HepG2 (cell line): Measurements from ENCODE around the gene NBL1. TPM values are rescaled to one million over a fixed set of nuclear protein-coding genes. Genes with fewer than 3 reads are reported as not detected.

ENCODE experiments used
- BHLHE40 ChIP-seq: IDR thresholded peaks from 2 replicates; pipeline ENCODE4 v1.6.1; 2011; ENCODE audit warnings: low read length, improper control_type of control experiment
- FIP1L1 ChIP-seq: fragments of 200-400 bp; formaldehyde crosslinking; IDR thresholded peaks from 2 replicates; pipeline ENCODE4 v1.6.1; 2018; ENCODE audit warnings: low read depth, mild to moderate bottlenecking, low read length, moderate library complexity, borderline replicate concordance; ENCODE audit not compliant: insufficient read depth
- FOXA1 ChIP-seq, 2 experiments: fragments of 450-650 bp in 1 of 2; sonication (generic) in 1 of 2; formaldehyde crosslinking in 1 of 2; IDR thresholded peaks; 2 replicates each; pipeline versions ENCODE4 v1.4.0 to v1.6.1; 2016 to 2020; ENCODE audit warnings: missing genetic modification reagents in 1 of 2
- FOXM1 ChIP-seq: sonication (generic); formaldehyde crosslinking; IDR thresholded peaks from 2 replicates; pipeline ENCODE4 v1.5.0; 2020; ENCODE audit warnings: missing genetic modification reagents
- GABPA ChIP-seq, 2 experiments: IDR thresholded peaks; 2 replicates each; pipeline ENCODE4 v1.6.1; 2011 to 2016; ENCODE audit warnings: low read depth in 2 of 2, low read length in 1 of 2, missing biosample characterization in 1 of 2, missing genetic modification characterization in 1 of 2
- HBP1 ChIP-seq: IDR thresholded peaks from 2 replicates; pipeline ENCODE4 v1.6.1; 2016; ENCODE audit warnings: low read depth, control low read depth
- HDAC6 ChIP-seq: fragments of 200-600 bp; sonication (generic); IDR thresholded peaks from 2 replicates; pipeline ENCODE4 v1.7.0; 2017; ENCODE audit warnings: mild to moderate bottlenecking, antibody characterized with exemption, low read length, low read depth
- HMG20A ChIP-seq: IDR thresholded peaks from 2 replicates; pipeline ENCODE4 v1.6.1; 2016; ENCODE audit warnings: borderline replicate concordance
- IKZF4 ChIP-seq: sonication (generic); formaldehyde crosslinking; IDR thresholded peaks from 2 replicates; pipeline ENCODE4 v1.5.1; 2020; ENCODE audit warnings: borderline replicate concordance, mild to moderate bottlenecking, low read depth, missing genetic modification reagents; ENCODE audit errors: not compliant biosample characterization
- MXD4 ChIP-seq: IDR thresholded peaks from 2 replicates; pipeline ENCODE4 v1.6.1; 2016; ENCODE audit warnings: mild to moderate bottlenecking, missing biosample characterization, missing genetic modification reagents
- NR2F1 ChIP-seq, 2 experiments: fragments of 450-650 bp in 1 of 2; formaldehyde crosslinking in 1 of 2; IDR thresholded peaks; 2 replicates each; pipeline versions ENCODE4 v1.5.0 to v1.6.1; 2016 to 2020; ENCODE audit warnings: mild to moderate bottlenecking in 1 of 2, missing compliant biosample characterization in 1 of 2, missing genetic modification reagents in 1 of 2, moderate library complexity in 1 of 2
- NR2F2 ChIP-seq: IDR thresholded peaks from 2 replicates; pipeline ENCODE4 v1.6.1; 2012; ENCODE audit warnings: low read depth, inconsistent platforms, borderline replicate concordance
- PCBP1 ChIP-seq: fragments of 200-400 bp; formaldehyde crosslinking; IDR thresholded peaks from 2 replicates; pipeline ENCODE4 v1.6.1; 2017; ENCODE audit warnings: mild to moderate bottlenecking, low read depth, low read length, borderline replicate concordance
- RCOR2 ChIP-seq: IDR thresholded peaks from 2 replicates; pipeline ENCODE4 v1.6.1; 2016; ENCODE audit warnings: missing biosample characterization, missing genetic modification reagents
- SMAD9 ChIP-seq: sonication (generic); formaldehyde crosslinking; IDR thresholded peaks from 2 replicates; pipeline ENCODE4 v1.5.1; 2020; ENCODE audit warnings: mild to moderate bottlenecking, missing genetic modification reagents
- ZFX ChIP-seq: sonication (generic); formaldehyde crosslinking; IDR thresholded peaks from 2 replicates; pipeline ENCODE4 v1.4.0; 2020; ENCODE audit warnings: mild to moderate bottlenecking, low read depth, missing genetic modification reagents, moderate library complexity
- ZMYM2 ChIP-seq: sonication (generic); formaldehyde crosslinking; IDR thresholded peaks from 2 replicates; pipeline ENCODE4 v1.8.0; 2022; ENCODE audit warnings: mild to moderate bottlenecking, missing genetic modification reagents
- ZNF205 ChIP-seq: IDR thresholded peaks from 2 replicates; pipeline ENCODE4 v1.6.1; 2018; ENCODE audit warnings: missing biosample characterization, missing genetic modification reagents
- ZNF296 ChIP-seq: sonication (generic); formaldehyde crosslinking; conservative IDR thresholded peaks from 2 replicates; pipeline ENCODE4 v1.5.0; 2020; ENCODE audit warnings: mild to moderate bottlenecking, missing genetic modification reagents
- ZNF549 ChIP-seq: sonication (generic); formaldehyde crosslinking; IDR thresholded peaks from 2 replicates; pipeline ENCODE4 v1.5.0; 2020; ENCODE audit warnings: missing genetic modification reagents
- ZNF75D ChIP-seq: sonication (generic); formaldehyde crosslinking; IDR thresholded peaks from 2 replicates; pipeline ENCODE4 v1.8.1; 2023; ENCODE audit warnings: missing genetic modification reagents, mild to moderate bottlenecking, borderline replicate concordance
- polyA plus RNA-seq, 8 experiments: library from polyadenylated mRNA; depleted of rRNA in 3 of 8; stranded (reverse) in 7 of 8; unstranded in 1 of 8; fragments of >200 nt; fragmentation: Illumina TruSeq in 4 of 8; extraction: Trizol in 4 of 8; gene quantifications; 2 replicates each; pipeline versions ENCODE4 v1.2.1 to v1.2.3, GENCODE V29; 2011 to 2016; ENCODE audit warnings: low read depth in 4 of 8, missing spikeins in 1 of 8, mixed read lengths in 1 of 8; ENCODE audit not compliant: insufficient read depth in 1 of 8
- total RNA-seq, 5 experiments: library from RNA; depleted of rRNA; stranded (reverse); fragments of >200 nt; fragmentation: Illumina TruSeq; extraction: Trizol; gene quantifications; 2 replicates each; pipeline ENCODE4 v1.2.3, GENCODE V29; 2016; ENCODE audit warnings: low read depth in 1 of 5
- TF ChIP-seq, protein P1 (sequence below): sonication (generic); formaldehyde crosslinking; IDR thresholded peaks from 2 replicates; pipeline ENCODE4 v1.5.1; 2020; ENCODE audit warnings: mild to moderate bottlenecking, missing genetic modification reagents, borderline replicate concordance
- TF ChIP-seq, protein P2 (sequence below): sonication (generic); formaldehyde crosslinking; IDR thresholded peaks from 2 replicates; pipeline ENCODE4 v1.8.0; 2022; ENCODE audit warnings: mild to moderate bottlenecking, missing genetic modification reagents; ENCODE audit not compliant: insufficient replicate concordance
- TF ChIP-seq, protein P3 (sequence below): sonication (generic); formaldehyde crosslinking; IDR thresholded peaks from 2 replicates; pipeline ENCODE4 v1.4.0; 2020; ENCODE audit warnings: mild to moderate bottlenecking, missing genetic modification reagents

Gene NBL1
- total and polyA plus RNA-seq, 2 of the 13 experiments (the other 11 are each of a cell fraction or from before 2014, with no cell fraction given) = 2.7 to 13.8 TPM

GRCh38 chr1:19596714-19597495, 47.2 kb upstream of the NBL1 start (continued):
- TF ChIP-seq, protein P1, sequence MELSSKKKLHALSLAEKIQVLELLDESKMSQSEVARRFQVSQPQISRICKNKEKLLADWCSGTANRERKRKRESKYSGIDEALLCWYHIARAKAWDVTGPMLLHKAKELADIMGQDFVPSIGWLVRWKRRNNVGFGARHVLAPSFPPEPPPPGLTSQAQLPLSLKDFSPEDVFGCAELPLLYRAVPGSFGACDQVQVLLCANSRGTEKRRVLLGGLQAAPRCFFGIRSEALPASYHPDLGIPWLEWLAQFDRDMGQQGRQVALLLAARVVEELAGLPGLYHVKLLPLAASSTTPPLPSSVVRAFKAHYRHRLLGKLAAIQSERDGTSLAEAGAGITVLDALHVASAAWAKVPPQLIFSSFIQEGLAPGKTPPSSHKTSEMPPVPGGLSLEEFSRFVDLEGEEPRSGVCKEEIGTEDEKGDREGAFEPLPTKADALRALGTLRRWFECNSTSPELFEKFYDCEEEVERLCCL (CRISPR knock-in tag) = no peak; the same call in 1 of the 2 replicates
- peak; percentile 94; the same call in 1 of the 2 replicates for TF ChIP-seq ZFX (CRISPR knock-in tag)
- TF ChIP-seq ZNF75D = no peak
- no peak for TF ChIP-seq SMAD9 (CRISPR knock-in tag)
- no peak for TF ChIP-seq HDAC6
- TF ChIP-seq BHLHE40 = no peak
- no peak for TF ChIP-seq ZNF296 (CRISPR knock-in tag)
- TF ChIP-seq, protein P2, sequence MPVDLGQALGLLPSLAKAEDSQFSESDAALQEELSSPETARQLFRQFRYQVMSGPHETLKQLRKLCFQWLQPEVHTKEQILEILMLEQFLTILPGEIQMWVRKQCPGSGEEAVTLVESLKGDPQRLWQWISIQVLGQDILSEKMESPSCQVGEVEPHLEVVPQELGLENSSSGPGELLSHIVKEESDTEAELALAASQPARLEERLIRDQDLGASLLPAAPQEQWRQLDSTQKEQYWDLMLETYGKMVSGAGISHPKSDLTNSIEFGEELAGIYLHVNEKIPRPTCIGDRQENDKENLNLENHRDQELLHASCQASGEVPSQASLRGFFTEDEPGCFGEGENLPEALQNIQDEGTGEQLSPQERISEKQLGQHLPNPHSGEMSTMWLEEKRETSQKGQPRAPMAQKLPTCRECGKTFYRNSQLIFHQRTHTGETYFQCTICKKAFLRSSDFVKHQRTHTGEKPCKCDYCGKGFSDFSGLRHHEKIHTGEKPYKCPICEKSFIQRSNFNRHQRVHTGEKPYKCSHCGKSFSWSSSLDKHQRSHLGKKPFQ = no peak
- TF ChIP-seq, protein P3, sequence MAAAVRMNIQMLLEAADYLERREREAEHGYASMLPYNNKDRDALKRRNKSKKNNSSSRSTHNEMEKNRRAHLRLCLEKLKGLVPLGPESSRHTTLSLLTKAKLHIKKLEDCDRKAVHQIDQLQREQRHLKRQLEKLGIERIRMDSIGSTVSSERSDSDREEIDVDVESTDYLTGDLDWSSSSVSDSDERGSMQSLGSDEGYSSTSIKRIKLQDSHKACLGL (CRISPR knock-in tag) = peak; percentile 44; the same call in 1 of the 2 replicates
- no peak for TF ChIP-seq FOXM1 (CRISPR knock-in tag)
- TF ChIP-seq ZMYM2 (CRISPR knock-in tag) = no peak
- no peak for TF ChIP-seq HMG20A (CRISPR knock-in tag)
- TF ChIP-seq FOXA1 (IDR thresholded peaks at IDR 0.05) = no peak
- TF ChIP-seq FOXA1 (CRISPR knock-in tag; IDR thresholded peaks at IDR 0.05) = no peak
- peak; percentile 17; the same call in 1 of the 2 replicates for TF ChIP-seq MXD4 (CRISPR knock-in tag)
- TF ChIP-seq HBP1 (CRISPR knock-in tag) = peak; percentile 43; the same call in 1 of the 2 replicates
- no peak for TF ChIP-seq ZNF549 (CRISPR knock-in tag)
- TF ChIP-seq FIP1L1 = no peak
- TF ChIP-seq RCOR2 (CRISPR knock-in tag) = no peak
- TF ChIP-seq PCBP1 = no peak
- TF ChIP-seq GABPA (IDR thresholded peaks at IDR 0.05; ENCODE audit: low read depth, low read length) = peak; percentile 41; the same call in 1 of the 2 replicates
- TF ChIP-seq GABPA (CRISPR knock-in tag; IDR thresholded peaks at IDR 0.05; ENCODE audit: low read depth) = peak; percentile 85
- TF ChIP-seq NR2F2 = no peak
- TF ChIP-seq NR2F1 (CRISPR knock-in tag; IDR thresholded peaks at IDR 0.05) = peak in 1 of 2 experiments; percentile 71; a peak in 1 of 4 replicates
- no peak for TF ChIP-seq IKZF4
- no peak for TF ChIP-seq ZNF205
